HepG2 (cell line): ENCODE results near the gene C2orf81. TPM values are rescaled to one million over a fixed set of nuclear protein-coding genes. Genes with fewer than 3 reads are reported as not detected.
A peak's percentile ranks its signal among the peaks of the same experiment; 100 is the strongest.

Experiments
- ARID2 ChIP-seq: sonication (generic); formaldehyde crosslinking; IDR thresholded peaks from 2 replicates; pipeline ENCODE4 v1.8.1; 2022; ENCODE audit warnings: mild to moderate bottlenecking, missing genetic modification reagents, borderline replicate concordance
- ETV5 ChIP-seq: IDR thresholded peaks from 2 replicates; pipeline ENCODE4 v1.6.1; 2018; ENCODE audit warnings: missing biosample characterization, missing genetic modification reagents, inconsistent platforms, borderline replicate concordance
- FOXA3 ChIP-seq: IDR thresholded peaks from 2 replicates; pipeline ENCODE4 v1.6.1; 2016; ENCODE audit warnings: missing genetic modification reagents, missing compliant biosample characterization
- FOXP1 ChIP-seq, 2 experiments: fragments of 450-650 bp in 1 of 2; IDR thresholded peaks; 2 replicates each; pipeline ENCODE4 v1.6.1; 2017 to 2018; ENCODE audit warnings: antibody characterized with exemption in 1 of 2
- GABPB1 ChIP-seq: IDR thresholded peaks from 2 replicates; pipeline ENCODE4 v1.6.1; 2016; ENCODE audit warnings: mild to moderate bottlenecking, missing genetic modification reagents, moderate library complexity, missing compliant biosample characterization
- KDM1A ChIP-seq: IDR thresholded peaks from 2 replicates; pipeline ENCODE4 v1.6.1; 2016; ENCODE audit warnings: missing compliant biosample characterization
- MED1 ChIP-seq: sonication (generic); formaldehyde crosslinking; IDR thresholded peaks from 2 replicates; pipeline ENCODE4 v1.4.0; 2020; ENCODE audit warnings: missing genetic modification reagents
- NR0B2 ChIP-seq: sonication (generic); formaldehyde crosslinking; IDR thresholded peaks from 2 replicates; pipeline ENCODE4 v1.4.0; 2020; ENCODE audit warnings: mild to moderate bottlenecking, missing genetic modification reagents
- SIX1 ChIP-seq: sonication (generic); formaldehyde crosslinking; IDR thresholded peaks from 2 replicates; pipeline ENCODE4 v1.4.0; 2020; ENCODE audit warnings: missing genetic modification reagents, borderline replicate concordance
- SMYD3 ChIP-seq: sonication (generic); formaldehyde crosslinking; IDR thresholded peaks from 2 replicates; pipeline ENCODE4 v1.8.1; 2023; ENCODE audit warnings: mild to moderate bottlenecking, missing genetic modification reagents
- YY1 ChIP-seq: IDR thresholded peaks from 2 replicates; pipeline ENCODE4 v1.6.1; 2011; ENCODE audit warnings: low read length, low read depth, moderate library complexity, mild to moderate bottlenecking; ENCODE audit not compliant: insufficient read depth, insufficient replicate concordance
- ZBTB1 ChIP-seq: sonication (generic); formaldehyde crosslinking; IDR thresholded peaks from 2 replicates; pipeline ENCODE4 v1.4.0; 2020; ENCODE audit warnings: missing genetic modification reagents, borderline replicate concordance
- ZBTB34 ChIP-seq: sonication (generic); formaldehyde crosslinking; IDR thresholded peaks from 2 replicates; pipeline ENCODE4 v1.8.0; 2022; ENCODE audit warnings: mild to moderate bottlenecking, missing genetic modification reagents
- ZBTB38 ChIP-seq: sonication (generic); formaldehyde crosslinking; IDR thresholded peaks from 2 replicates; pipeline ENCODE4 v1.5.1; 2020; ENCODE audit warnings: mild to moderate bottlenecking, missing genetic modification reagents
- ZBTB4 ChIP-seq: sonication (generic); formaldehyde crosslinking; IDR thresholded peaks from 2 replicates; pipeline ENCODE4 v1.4.0; 2020; ENCODE audit warnings: missing genetic modification reagents, mild to moderate bottlenecking, borderline replicate concordance
- ZFY ChIP-seq: sonication (generic); formaldehyde crosslinking; IDR thresholded peaks from 2 replicates; pipeline ENCODE4 v1.4.0; 2020; ENCODE audit warnings: missing genetic modification reagents
- ZMYM2 ChIP-seq: sonication (generic); formaldehyde crosslinking; IDR thresholded peaks from 2 replicates; pipeline ENCODE4 v1.8.0; 2022; ENCODE audit warnings: mild to moderate bottlenecking, missing genetic modification reagents
- ZNF274 ChIP-seq: sonication (generic); formaldehyde crosslinking; IDR thresholded peaks from 2 replicates; pipeline ENCODE4 v1.5.1; 2020; ENCODE audit warnings: mild to moderate bottlenecking, missing genetic modification reagents
- ZNF333 ChIP-seq: sonication (generic); formaldehyde crosslinking; IDR thresholded peaks from 2 replicates; pipeline ENCODE4 v1.4.0; 2020; ENCODE audit warnings: mild to moderate bottlenecking, missing genetic modification reagents, borderline replicate concordance
- ZNF569 ChIP-seq: sonication (generic); formaldehyde crosslinking; IDR thresholded peaks from 2 replicates; pipeline ENCODE4 v1.5.0; 2020; ENCODE audit warnings: mild to moderate bottlenecking, missing genetic modification reagents, moderate library complexity, borderline replicate concordance
- ZNF616 ChIP-seq: sonication (generic); formaldehyde crosslinking; IDR thresholded peaks from 2 replicates; pipeline ENCODE4 v1.5.0; 2020; ENCODE audit warnings: low read depth, mild to moderate bottlenecking, missing genetic modification reagents
- ZNF800 ChIP-seq: sonication (generic); formaldehyde crosslinking; IDR thresholded peaks from 2 replicates; pipeline ENCODE4 v1.4.0; 2020; ENCODE audit warnings: missing genetic modification reagents
- ZSCAN22 ChIP-seq: sonication (generic); formaldehyde crosslinking; IDR thresholded peaks from 2 replicates; pipeline ENCODE4 v1.4.0; 2020; ENCODE audit warnings: mild to moderate bottlenecking, missing genetic modification reagents
- polyA plus RNA-seq, 8 experiments: library from polyadenylated mRNA; depleted of rRNA in 3 of 8; stranded (reverse) in 7 of 8; unstranded in 1 of 8; fragments of >200 nt; fragmentation: Illumina TruSeq in 4 of 8; extraction: Trizol in 4 of 8; gene quantifications; 2 replicates each; pipeline versions ENCODE4 v1.2.1 to v1.2.3, GENCODE V29; 2011 to 2016; ENCODE audit warnings: low read depth in 4 of 8, missing spikeins in 1 of 8, mixed read lengths in 1 of 8; ENCODE audit not compliant: insufficient read depth in 1 of 8
- total RNA-seq, 5 experiments: library from RNA; depleted of rRNA; stranded (reverse); fragments of >200 nt; fragmentation: Illumina TruSeq; extraction: Trizol; gene quantifications; 2 replicates each; pipeline ENCODE4 v1.2.3, GENCODE V29; 2016; ENCODE audit warnings: low read depth in 1 of 5

C2orf81 gene
- total and polyA plus RNA-seq, 2 of the 13 experiments (the other 11 are each of a cell fraction or from before 2014, with no cell fraction given), result 0.15 to 0.17 TPM

- TF ChIP-seq ETV5 (CRISPR knock-in tag), result peak; percentile 33; the same call in 1 of the 2 replicates
- TF ChIP-seq ZNF333 (CRISPR knock-in tag), result peak; percentile 30
- TF ChIP-seq ZNF616, result no peak
- peak; percentile 30; the same call in 1 of the 2 replicates for TF ChIP-seq ZBTB1 (CRISPR knock-in tag)
- TF ChIP-seq ZNF569, result no peak; the same call in 1 of the 2 replicates
- TF ChIP-seq FOXA3, result peak; percentile 19; the same call in 1 of the 2 replicates
- TF ChIP-seq ARID2 (CRISPR knock-in tag), result peak; percentile 92
- peak; percentile 60 for TF ChIP-seq NR0B2
- peak; percentile 72 for TF ChIP-seq ZNF800
- TF ChIP-seq ZSCAN22, result 0 out of 2 replicates have a peak, but pooled peaks have one; percentile 62
- TF ChIP-seq ZMYM2 (CRISPR knock-in tag), result peak; percentile 62; the same call in 1 of the 2 replicates
- TF ChIP-seq ZFY (CRISPR knock-in tag), result peak; percentile 88
- no peak for TF ChIP-seq FOXP1 (IDR thresholded peaks at IDR 0.05)
- 0 out of 2 replicates have a peak, but pooled peaks have one; percentile 3 for TF ChIP-seq FOXP1 (CRISPR knock-in tag; IDR thresholded peaks at IDR 0.05)
- peak; percentile 50; the same call in 1 of the 2 replicates for TF ChIP-seq SIX1 (CRISPR knock-in tag)
- TF ChIP-seq ZNF274 (CRISPR knock-in tag), result peak; percentile 81; the same call in 1 of the 2 replicates
- peak; percentile 61 for TF ChIP-seq YY1
- TF ChIP-seq ZBTB38 (CRISPR knock-in tag), result peak; percentile 54
- TF ChIP-seq ZBTB4, result no peak
- TF ChIP-seq SMYD3 (CRISPR knock-in tag), result peak; percentile 88; the same call in 1 of the 2 replicates
- TF ChIP-seq MED1 (CRISPR knock-in tag), result peak; percentile 45; the same call in 1 of the 2 replicates
- TF ChIP-seq GABPB1 (CRISPR knock-in tag), result peak; percentile 83
- TF ChIP-seq ZBTB34 (CRISPR knock-in tag), result peak; percentile 84
- peak; percentile 39; the same call in 1 of the 2 replicates for TF ChIP-seq KDM1A
These were observed 36.2 kb upstream of the C2orf81 start (continued) for GRCh38 chr2:74457549-74458131.
